Esophagus muscularis mucosa (tissue), 4 donors: ENCODE data around the gene POLR3A. TPM values are rescaled to one million over a fixed set of nuclear protein-coding genes. Genes with fewer than 3 reads are reported as not detected.

Source experiments
- DNase-seq: peaks from one replicate; pipeline ENCODE4 v3.0.0-alpha.2; 2017; ENCODE audit errors: extremely low spot score
- H3K27ac ChIP-seq, 4 donors: fragments of 200-600 bp; sonication (generic); replicated peaks in 1 of 4; 1 replicate in 3 of 4; 2 replicates in 1 of 4; pipeline ENCODE4 v1.5.1; 2016 to 2019; ENCODE audit warnings: mild to moderate bottlenecking in 1 of 4
- H3K27me3 ChIP-seq, 4 donors: fragments of 200-600 bp; sonication (generic); one replicate each; pipeline versions ENCODE4 v1.5.1 to v1.6.0; 2016 to 2019
- H3K36me3 ChIP-seq, 4 donors: fragments of 200-600 bp; sonication (generic); one replicate each; pipeline ENCODE4 v1.5.1; 2016 to 2019
- H3K4me1 ChIP-seq, 4 donors: fragments of 200-600 bp; sonication (generic); one replicate each; pipeline ENCODE4 v1.5.1; 2016 to 2019
- H3K4me3 ChIP-seq, 4 donors: fragments of 200-600 bp; sonication (generic); 1 replicate in 2 of 4; 2 replicates in 2 of 4; pipeline ENCODE4 v1.5.1; 2016 to 2019; ENCODE audit warnings: mild to moderate bottlenecking in 4 of 4, moderate library complexity in 1 of 4
- H3K9me3 ChIP-seq, 4 donors: fragments of 200-600 bp; sonication (generic); 1 replicate in 3 of 4; 2 replicates in 1 of 4; pipeline ENCODE4 v1.5.1; 2016 to 2019
- CTCF ChIP-seq, 3 experiments: fragments of 200-600 bp in 2 of 3; fragments of 450-650 bp in 1 of 3; sonication (generic) in 2 of 3; IDR thresholded peaks; one replicate each; pipeline ENCODE4 v1.5.1; 2017 to 2019; ENCODE audit warnings: antibody characterized with exemption in 3 of 3, mild to moderate bottlenecking in 2 of 3, moderate library complexity in 1 of 3
- EP300 ChIP-seq: sonication (generic); formaldehyde crosslinking; IDR thresholded peaks from one replicate; pipeline ENCODE4 v1.6.1; 2017; ENCODE audit warnings: antibody characterized with exemption
- POLR2A ChIP-seq: fragments of 450-650 bp; IDR thresholded peaks from one replicate; pipeline ENCODE4 v1.6.1; 2017; ENCODE audit warnings: antibody characterized with exemption, moderate library complexity, mild to moderate bottlenecking, low read depth
- POLR2AphosphoS5 ChIP-seq, 2 donors: sonication (generic); formaldehyde crosslinking; IDR thresholded peaks; one replicate each; pipeline ENCODE4 v1.6.1; 2017; ENCODE audit warnings: antibody characterized with exemption in 2 of 2
- WGBS: methylation state at CpG from one replicate; pipeline ENCODE4 v1.1.5; 2018; 5-methylcytosine and 5-hydroxymethylcytosine counted together
- intact Hi-C: fragments of 100-400 bp; cut with DNase I; formaldehyde crosslinking; loops from one replicate; pipeline ENCODE4 v1.15.1; 2023
- total RNA-seq, 4 donors: library from RNA; depleted of rRNA; stranded (reverse); fragments of >200 nt; gene quantifications; one replicate each; pipeline versions ENCODE4 v1.1.0 to v1.2.1, GENCODE V29; 2016

The POLR3A gene
- total RNA-seq, 4 donors from 2014 or later: 9.3 to 12.8 (median 9.9) TPM

GRCh38 chr10:77940225-77940624, 89.1 kb downstream of the POLR3A start:
- peak overlapping the region in 3 of 4 donors; percentile 2 to 20 (median 6) for H3K27ac ChIP-seq
- WGBS: 93% methylated on average over 2 of the region's 2 CpGs
- no peak overlapping the region for H3K4me3 ChIP-seq
- H3K9me3 ChIP-seq: no peaks in the 10 kb centered on the region
- H3K36me3 ChIP-seq: no peaks in the 10 kb centered on the region
- peaks cover 14 to 40% (median 35%) of the 10 kb centered on the region in 4 donors for H3K4me1 ChIP-seq
- DNase-seq: no peak
- no peaks in the 10 kb centered on the region for H3K27me3 ChIP-seq
- intact Hi-C loops: no loop called here
- no peak for TF ChIP-seq POLR2AphosphoS5 (IDR thresholded peaks at IDR 0.05)
- no peak for TF ChIP-seq CTCF (IDR thresholded peaks at IDR 0.05)
- no peak for TF ChIP-seq POLR2A
- TF ChIP-seq EP300: no peak

GRCh38 chr10:77939561-77940001, 89.7 kb downstream of the POLR3A start:
- peaks cover 14 to 44% (median 40%) of the 10 kb centered on the region in 4 donors for H3K4me1 ChIP-seq
- no peak overlapping the region for H3K4me3 ChIP-seq
- H3K27me3 ChIP-seq: no peaks in the 10 kb centered on the region
- WGBS: 25% methylated on average over 3 of the region's 3 CpGs
- H3K9me3 ChIP-seq: no peaks in the 10 kb centered on the region
- peak overlapping the region in 2 of 4 donors; percentile 2 to 6 for H3K27ac ChIP-seq
- intact Hi-C loops: no loop called here
- no peaks in the 10 kb centered on the region for H3K36me3 ChIP-seq
- TF ChIP-seq CTCF (IDR thresholded peaks at IDR 0.05): no peak
- TF ChIP-seq POLR2AphosphoS5 (IDR thresholded peaks at IDR 0.05): peak; percentile 29 to 71
- TF ChIP-seq EP300: no peak
- no peak for TF ChIP-seq POLR2A
- no peak for DNase-seq

GRCh38 chr10:77936697-77937567, 92.4 kb downstream of the POLR3A start:
- no peak for DNase-seq
- intact Hi-C loops: no loop called here
- H3K4me1 ChIP-seq: peaks cover 8 to 33% (median 28%) of the 10 kb centered on the region in 4 donors
- WGBS: 79% methylated on average over 3 of the region's 3 CpGs
- TF ChIP-seq POLR2AphosphoS5 (IDR thresholded peaks at IDR 0.05) (no peak), CTCF (IDR thresholded peaks at IDR 0.05) (no peak), EP300 (no peak), POLR2A (no peak)
- no peak overlapping the region for H3K4me3 ChIP-seq
- no peaks in the 10 kb centered on the region for H3K27me3 ChIP-seq
- H3K36me3 ChIP-seq: no peaks in the 10 kb centered on the region
- H3K9me3 ChIP-seq: no peaks in the 10 kb centered on the region
- no peak overlapping the region for H3K27ac ChIP-seq

- Histone ChIP-seq H3K36me3 (no peaks in the 10 kb centered on the region), H3K27ac (no peak overlapping the region), H3K4me3 (no peak overlapping the region), H3K4me1 (peaks cover 2 to 28% (median 22%) of the 10 kb centered on the region in 4 donors), H3K27me3 (no peaks in the 10 kb centered on the region), H3K9me3 (no peaks in the 10 kb centered on the region)
- no peak for TF ChIP-seq CTCF (IDR thresholded peaks at IDR 0.05)
- no peak for TF ChIP-seq POLR2AphosphoS5 (IDR thresholded peaks at IDR 0.05)
- TF ChIP-seq POLR2A: no peak
- TF ChIP-seq EP300: no peak
- DNase-seq: no peak
- intact Hi-C loops: no loop called here
- 81% methylated on average over 8 of the region's 8 CpGs for WGBS
Observed at GRCh38 chr10:77932016-77932715, 97.1 kb downstream of the POLR3A start.
